HG02610 (cell line): Measurements from ENCODE around the gene VSIG8.
A peak's percentile ranks its signal among the peaks of the same experiment; 100 is the strongest.
"Not testable (repeated sequence)": the region's sequence is repeated elsewhere in the genome, so short reads cannot be mapped to it uniquely, and the experiment has no call there.

ENCODE experiments used
- ATAC-seq: cut with Tn5 transposase; IDR thresholded peaks from one replicate; pipeline ENCODE4 v1.9.1; 2021; ENCODE audit warnings: mild to moderate bottlenecking, moderate library complexity; ENCODE audit not compliant: unreplicated experiment

Gene VSIG8

GRCh38 chr1:159862557-159862956, at the start of gene VSIG8:
VSIG8 (minus strand) TSS chr1:159862657; CDS start chr1:159862521, 136 bp downstream.
- no peak for ATAC-seq

GRCh38 chr1:159911326-159912070, 49.0 kb upstream of the VSIG8 start:
- no peak for ATAC-seq

GRCh38 chr1:159908031-159908940, 45.8 kb upstream of the VSIG8 start:
- no peak for ATAC-seq

- ATAC-seq: no peak
Observed at GRCh38 chr1:159906960-159907359, 44.5 kb upstream of the VSIG8 start.

GRCh38 chr1:159904036-159904435, 41.6 kb upstream of the VSIG8 start:
- ATAC-seq: not testable (repeated sequence)

- no peak for ATAC-seq
Observed at GRCh38 chr1:159902541-159902940, 40.1 kb upstream of the VSIG8 start.

- no peak for ATAC-seq
Observed at GRCh38 chr1:159900755-159901360, 38.4 kb upstream of the VSIG8 start.

GRCh38 chr1:159900086-159900680, 37.7 kb upstream of the VSIG8 start, which contains the start of gene CFAP45:
CFAP45 (minus strand) TSS chr1:159900165; CDS start chr1:159900098, 67 bp downstream.
- no peak for ATAC-seq

- ATAC-seq: not testable (repeated sequence)
Observed at GRCh38 chr1:159899634-159900033, 37.2 kb upstream of the VSIG8 start.

- ATAC-seq: no peak
Observed at GRCh38 chr1:159898527-159898926, 36.1 kb upstream of the VSIG8 start.

- ATAC-seq: no peak
Observed at GRCh38 chr1:159897962-159898361, 35.5 kb upstream of the VSIG8 start.

- no peak for ATAC-seq
Observed at GRCh38 chr1:159896546-159896930, 34.1 kb upstream of the VSIG8 start.

GRCh38 chr1:159895836-159896545, 33.5 kb upstream of the VSIG8 start:
- ATAC-seq: no peak

GRCh38 chr1:159895286-159895685, 32.8 kb upstream of the VSIG8 start:
- no peak for ATAC-seq

- ATAC-seq: no peak
Observed at GRCh38 chr1:159892944-159893343, 30.5 kb upstream of the VSIG8 start.

- peak; percentile 55 for ATAC-seq
Observed at GRCh38 chr1:159891275-159892157, 29.1 kb upstream of the VSIG8 start.

GRCh38 chr1:159890390-159890789, 27.9 kb upstream of the VSIG8 start:
- ATAC-seq: no peak

GRCh38 chr1:159889821-159890252, 27.4 kb upstream of the VSIG8 start:
- peak; percentile 93 for ATAC-seq

- ATAC-seq: no peak
Observed at GRCh38 chr1:159889202-159889601, 26.7 kb upstream of the VSIG8 start.
